ENCODE data around the gene ECPAS. TPM values are rescaled to one million over a fixed set of nuclear protein-coding genes. Genes with fewer than 3 reads are reported as not detected.
"Not testable (repeated sequence)": the region's sequence is repeated elsewhere in the genome, so short reads cannot be mapped to it uniquely, and the experiment has no call there.

The ECPAS gene
- total RNA-seq, 2 experiments from 2014 or later = 41.0 to 63.2 TPM

GRCh38 chr9:111516061-111516465 lies 31.9 kb upstream of the ECPAS start:
- POLR2A ChIA-PET = no interaction called here
- no peak overlapping the region for H3K4me2 ChIP-seq (ENCODE audit: low read length)
- H3K79me2 ChIP-seq (ENCODE audit: insufficient read depth, low read depth, low read length) = no peaks in the 10 kb centered on the region
- CTCF ChIA-PET (ENCODE audit: unreplicated experiment) = no interaction called here
- H3K9me3 ChIP-seq (ENCODE audit: low read length) = no peaks in the 10 kb centered on the region
- intact Hi-C loops (cut with micrococcal nuclease; ENCODE audit: unreplicated experiment) = no loop called here
- no peaks in the 10 kb centered on the region for H3K9me2 ChIP-seq (ENCODE audit: insufficient read depth, low read length)
- BruUV-seq (replicated peaks) = no TSS peak
- no peaks in the 10 kb centered on the region for H3K36me3 ChIP-seq (ENCODE audit: insufficient read depth, low read length)
- TF ChIP-seq CTCF (conservative IDR thresholded peaks at IDR 0.05; ENCODE audit: low read length) = no peak
- no peak for TF ChIP-seq EZH2phosphoT487 (IDR thresholded peaks at IDR 0.05; ENCODE audit: borderline replicate concordance, low read depth, low read length)
- no peak overlapping the region for H2AFZ ChIP-seq (ENCODE audit: low read length)
- H3K4me3 ChIP-seq (ENCODE audit: low read depth, low read length, poor library complexity, severe bottlenecking) = no peak overlapping the region
- no peaks in the 10 kb centered on the region for H3K4me1 ChIP-seq (ENCODE audit: insufficient read depth, low read length, poor library complexity, severe bottlenecking)
- no peak overlapping the region for H3K27ac ChIP-seq (ENCODE audit: low read depth, low read length, poor library complexity, severe bottlenecking)
- peak; percentile 14 for DNase-seq (ENCODE audit: low spot score)
- no peaks in the 10 kb centered on the region for H4K20me1 ChIP-seq (ENCODE audit: insufficient read depth, low read length)

GRCh38 chr9:111514967-111515366 lies 30.8 kb upstream of the ECPAS start:
- CTCF ChIA-PET (ENCODE audit: unreplicated experiment) = no interaction called here

GRCh38 chr9:111511581-111511980 lies 27.4 kb upstream of the ECPAS start:
- H4K20me1 ChIP-seq (ENCODE audit: insufficient read depth, low read length); H3K9me2 ChIP-seq (ENCODE audit: insufficient read depth, low read length); DNase-seq (ENCODE audit: low spot score); H3K27ac ChIP-seq (ENCODE audit: low read depth, low read length, poor library complexity, severe bottlenecking); H3K4me1 ChIP-seq (ENCODE audit: insufficient read depth, low read length, poor library complexity, severe bottlenecking); H3K79me2 ChIP-seq (ENCODE audit: insufficient read depth, low read depth, low read length); intact Hi-C loops (cut with micrococcal nuclease; ENCODE audit: unreplicated experiment); H3K36me3 ChIP-seq (ENCODE audit: insufficient read depth, low read length); H3K4me2 ChIP-seq (ENCODE audit: low read length); H3K9me3 ChIP-seq (ENCODE audit: low read length); H3K4me3 ChIP-seq (ENCODE audit: low read depth, low read length, poor library complexity, severe bottlenecking); H2AFZ ChIP-seq (ENCODE audit: low read length); BruUV-seq (replicated peaks); CTCF ChIA-PET (ENCODE audit: unreplicated experiment): not testable (repeated sequence)
- POLR2A ChIA-PET = interaction anchor here (0.7 kb wide), 1 partner anchor 963 kb away, joined by 3 read pairs; no protein-coding TSS in a partner anchor

More at GRCh38 chr9:111514967-111515366, 30.8 kb upstream of the ECPAS start:
- no peaks in the 10 kb centered on the region for H3K4me1 ChIP-seq (ENCODE audit: insufficient read depth, low read length, poor library complexity, severe bottlenecking)
- BruUV-seq (replicated peaks) = no TSS peak
- no peaks in the 10 kb centered on the region for H4K20me1 ChIP-seq (ENCODE audit: insufficient read depth, low read length)
- TF ChIP-seq CTCF (conservative IDR thresholded peaks at IDR 0.05; ENCODE audit: low read length) (no peak), EZH2phosphoT487 (IDR thresholded peaks at IDR 0.05; ENCODE audit: borderline replicate concordance, low read depth, low read length) (no peak)
- no peaks in the 10 kb centered on the region for H3K9me3 ChIP-seq (ENCODE audit: low read length)
- intact Hi-C loops (cut with micrococcal nuclease; ENCODE audit: unreplicated experiment) = no loop called here
- H2AFZ ChIP-seq (ENCODE audit: low read length) = no peak overlapping the region
- H3K4me2 ChIP-seq (ENCODE audit: low read length) = no peak overlapping the region
- DNase-seq (ENCODE audit: low spot score) = no peak
- no peaks in the 10 kb centered on the region for H3K9me2 ChIP-seq (ENCODE audit: insufficient read depth, low read length)
- H3K27ac ChIP-seq (ENCODE audit: low read depth, low read length, poor library complexity, severe bottlenecking) = no peak overlapping the region
- H3K36me3 ChIP-seq (ENCODE audit: insufficient read depth, low read length) = no peaks in the 10 kb centered on the region
- POLR2A ChIA-PET = no interaction called here
- H3K79me2 ChIP-seq (ENCODE audit: insufficient read depth, low read depth, low read length) = no peaks in the 10 kb centered on the region
- no peak overlapping the region for H3K4me3 ChIP-seq (ENCODE audit: low read depth, low read length, poor library complexity, severe bottlenecking)

All from OCI-LY7 (cell line).